HG03432 (cell line): Measurements from ENCODE around the gene OSBPL5.
"Not testable (repeated sequence)": the region's sequence is repeated elsewhere in the genome, so short reads cannot be mapped to it uniquely, and the experiment has no call there.

Experiments used
- ATAC-seq: cut with Tn5 transposase; IDR thresholded peaks from one replicate; pipeline ENCODE4 v1.9.1; 2021; ENCODE audit warnings: mild to moderate bottlenecking, moderate library complexity; ENCODE audit not compliant: unreplicated experiment

The OSBPL5 gene

GRCh38 chr11:3183523-3183922 lies 18.4 kb upstream of the OSBPL5 start:
- no peak for ATAC-seq

- no peak for ATAC-seq
Observed at GRCh38 chr11:3182462-3182852, 17.3 kb upstream of the OSBPL5 start.

- ATAC-seq, result no peak
Observed at GRCh38 chr11:3181725-3182461, 16.8 kb upstream of the OSBPL5 start.

DNA sequence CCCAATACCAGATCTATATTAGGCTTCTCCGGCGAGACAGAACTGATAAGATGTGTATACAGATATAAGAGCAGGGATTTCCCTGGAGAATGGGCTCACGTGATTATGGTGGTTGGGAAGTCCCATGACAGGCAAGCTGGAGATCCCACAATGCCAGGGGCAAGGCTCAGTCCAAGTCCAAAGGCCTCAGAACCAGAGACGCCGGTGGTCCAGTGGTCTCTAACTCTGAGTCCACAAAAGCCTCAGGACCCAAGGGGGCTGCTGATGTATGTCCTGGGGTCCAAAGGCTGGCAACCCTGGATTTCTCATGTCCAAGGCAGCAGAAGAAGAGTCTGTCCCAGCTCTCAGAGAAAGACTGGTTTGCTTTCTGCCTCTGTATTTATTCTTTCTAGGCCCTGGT lies 15.8 kb upstream of the OSBPL5 start:
- no peak for ATAC-seq

DNA sequence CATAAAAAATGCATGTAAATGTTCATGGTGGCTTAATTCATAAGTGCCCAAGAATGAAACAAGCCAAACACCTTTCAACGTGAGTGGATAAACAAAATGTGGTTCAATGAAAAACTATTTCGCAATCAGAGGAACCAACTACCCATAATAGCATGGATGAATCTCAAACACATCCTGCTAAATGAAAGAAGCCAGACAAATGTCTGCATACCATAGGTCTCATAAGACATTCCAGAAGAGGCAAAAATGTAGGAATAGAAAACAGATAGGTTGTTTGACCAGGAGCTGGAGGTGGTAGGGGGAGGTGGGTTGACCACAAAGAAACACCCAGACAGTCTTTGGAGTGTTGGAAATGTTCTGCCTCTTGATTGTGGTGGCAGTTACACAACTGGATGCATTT lies 13.2 kb upstream of the OSBPL5 start:
- ATAC-seq, result no peak

DNA sequence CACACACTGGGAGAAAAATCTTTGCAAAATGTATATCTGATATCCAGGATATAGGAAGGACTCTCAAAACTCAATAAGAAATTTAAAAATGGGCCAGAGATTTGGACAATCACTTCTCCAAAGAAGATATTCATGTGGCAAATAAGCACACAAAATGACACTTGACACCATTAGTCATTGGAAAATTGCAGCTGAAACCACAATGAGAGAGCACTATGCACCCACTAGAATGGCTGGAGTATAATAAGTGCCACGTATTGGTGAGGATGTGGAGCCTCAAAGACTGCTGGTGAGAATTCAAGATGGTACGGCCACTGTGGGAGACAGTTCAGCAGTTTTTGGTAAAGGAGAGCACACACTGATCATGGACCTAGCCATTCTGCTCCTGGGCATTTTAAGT lies 12.8 kb upstream of the OSBPL5 start:
- no peak for ATAC-seq

DNA sequence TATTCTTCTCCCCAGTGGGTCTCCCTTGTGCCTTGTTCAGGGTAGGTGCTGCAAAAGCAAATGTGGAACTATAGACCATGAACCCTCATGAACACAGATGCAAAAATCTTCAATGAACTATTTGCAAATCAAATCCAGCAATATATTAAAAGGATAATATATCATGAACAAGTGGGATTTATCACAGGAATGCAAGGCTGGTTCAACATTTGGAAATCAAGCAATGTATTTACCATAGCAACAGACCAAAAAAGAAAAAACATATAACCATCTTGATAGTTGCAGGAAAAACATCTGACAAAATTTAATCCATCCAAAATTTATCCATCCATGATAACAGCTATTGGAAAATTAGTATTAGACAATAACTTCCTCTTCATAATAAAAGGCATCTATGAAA lies 11.4 kb upstream of the OSBPL5 start:
- no peak for ATAC-seq

DNA sequence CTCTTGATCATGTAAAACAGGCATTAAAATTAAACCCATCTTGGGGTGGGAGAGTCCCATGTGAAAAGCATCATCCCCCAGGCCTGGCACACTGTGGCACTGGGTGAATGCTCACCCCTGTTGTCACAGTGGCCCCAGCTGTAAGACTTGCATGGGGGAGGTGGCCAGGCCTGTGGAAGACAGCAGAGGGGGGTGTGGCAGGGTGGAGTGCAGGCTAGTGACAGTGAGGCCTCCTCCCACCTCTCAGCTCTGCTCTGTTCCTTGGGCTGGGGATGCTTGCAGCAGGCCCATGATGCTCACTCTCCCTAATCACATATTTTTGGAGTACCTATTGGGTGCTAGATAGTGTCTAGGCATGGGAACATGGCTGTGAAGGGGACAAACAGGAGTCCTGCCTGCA lies 10.1 kb upstream of the OSBPL5 start:
- ATAC-seq, result no peak

DNA sequence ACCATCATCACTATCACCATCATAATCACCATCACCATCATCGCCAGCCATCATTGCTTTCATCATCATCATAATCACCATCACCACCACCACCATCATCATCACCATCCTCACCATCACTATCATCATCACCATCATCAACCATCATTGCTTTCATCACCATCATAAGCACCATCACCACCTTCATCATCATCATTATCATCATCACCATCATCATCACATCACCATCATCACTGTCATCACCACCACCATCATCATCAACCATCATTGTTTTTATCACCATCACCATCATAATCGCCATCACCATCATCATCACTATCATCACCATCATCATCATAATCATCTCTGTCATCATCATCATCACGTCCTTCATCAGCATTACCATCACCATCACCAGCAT lies 9.3 kb upstream of the OSBPL5 start:
- ATAC-seq, result no peak

DNA sequence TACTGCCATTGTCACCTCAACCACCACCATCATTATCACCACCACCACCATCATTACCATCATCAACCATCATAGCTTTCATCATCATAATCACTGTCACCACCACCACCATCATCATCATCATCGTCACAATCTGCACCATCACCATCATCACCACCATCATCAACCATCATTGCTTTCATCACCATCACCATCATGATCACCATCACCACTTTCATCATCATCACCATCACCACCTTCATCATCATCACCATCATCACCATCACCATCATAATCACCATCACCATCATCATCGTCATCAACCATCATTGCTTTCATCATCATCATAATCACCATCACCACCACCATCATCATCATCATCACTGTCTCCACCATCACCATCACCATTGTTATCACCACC lies 8.7 kb upstream of the OSBPL5 start:
- no peak for ATAC-seq

DNA sequence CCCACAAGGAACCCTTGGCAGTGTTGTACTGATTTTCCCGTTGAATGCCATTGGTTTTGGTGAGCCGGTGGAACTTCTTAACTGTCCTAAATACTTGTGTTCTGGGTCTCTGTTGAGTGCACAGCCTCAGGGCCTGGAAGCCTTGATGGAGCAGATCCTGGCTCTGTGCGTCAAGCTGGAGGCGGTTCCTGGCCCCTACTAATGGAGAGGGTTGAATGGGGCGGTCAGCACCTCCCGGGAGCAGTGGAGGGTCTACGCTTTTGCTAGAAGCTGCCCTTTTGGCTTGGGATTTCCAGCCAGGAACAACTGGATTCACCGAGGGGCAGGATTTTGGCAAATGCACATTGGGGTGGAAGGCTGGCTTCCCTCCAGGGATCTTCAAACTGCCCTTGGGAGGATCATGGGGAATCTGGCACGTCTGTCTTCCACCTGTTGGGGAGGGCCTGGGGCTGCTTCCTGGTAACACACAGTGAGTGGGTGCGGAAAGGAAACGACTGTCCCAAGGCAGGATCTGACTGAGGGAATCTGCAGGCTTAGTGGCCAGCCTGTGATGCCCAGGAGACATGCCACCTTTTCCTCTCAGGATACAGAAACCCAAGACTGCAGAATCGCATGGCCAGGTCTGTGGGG lies 6.9 kb upstream of the OSBPL5 start:
- no peak for ATAC-seq

DNA sequence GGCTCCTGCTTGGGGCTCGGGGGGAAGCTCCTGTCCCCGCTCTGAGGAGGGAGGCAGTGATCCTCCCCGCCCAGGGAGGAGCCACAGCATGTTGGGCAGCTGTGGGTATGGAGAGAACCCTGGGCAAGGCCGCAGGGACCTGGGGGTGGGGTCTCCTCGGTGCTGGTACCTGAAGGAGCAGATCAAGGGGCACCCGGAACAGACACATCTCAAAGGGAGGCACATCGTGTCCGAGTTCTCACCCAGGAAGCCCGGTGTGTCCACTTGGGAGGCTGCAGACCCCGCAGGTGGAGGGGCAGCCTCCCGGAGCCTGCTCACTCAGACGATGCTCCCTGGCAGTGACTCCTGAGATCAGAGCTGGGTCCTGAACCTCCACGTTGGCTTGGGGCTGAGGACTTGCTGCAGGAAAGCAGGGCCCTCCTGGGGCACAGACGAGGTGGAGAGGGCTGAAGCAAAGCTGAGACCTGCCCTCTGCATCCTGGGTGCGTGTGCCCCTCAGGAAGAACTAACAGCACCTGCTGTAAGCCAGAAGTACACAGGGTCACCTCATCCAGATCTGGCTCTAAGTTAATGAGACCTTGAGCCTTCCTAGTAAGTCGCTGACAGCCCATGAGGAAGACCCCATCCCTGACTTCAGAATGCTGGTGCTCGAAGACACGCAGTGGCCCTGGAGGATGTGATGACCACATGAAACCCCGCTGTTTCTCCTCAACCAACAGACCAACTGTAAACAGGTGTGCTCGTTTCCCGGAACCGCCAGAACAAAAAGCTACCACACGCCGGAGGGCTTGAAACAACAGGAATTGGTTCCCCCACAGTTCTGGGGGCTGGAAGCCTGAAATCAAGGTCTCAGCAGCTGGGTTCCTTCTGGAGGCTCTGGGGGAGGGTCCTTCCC lies 5.9 kb upstream of the OSBPL5 start:
- ATAC-seq, result no peak

GRCh38 chr11:3170044-3170755 lies 5.1 kb upstream of the OSBPL5 start:
- no peak for ATAC-seq

DNA sequence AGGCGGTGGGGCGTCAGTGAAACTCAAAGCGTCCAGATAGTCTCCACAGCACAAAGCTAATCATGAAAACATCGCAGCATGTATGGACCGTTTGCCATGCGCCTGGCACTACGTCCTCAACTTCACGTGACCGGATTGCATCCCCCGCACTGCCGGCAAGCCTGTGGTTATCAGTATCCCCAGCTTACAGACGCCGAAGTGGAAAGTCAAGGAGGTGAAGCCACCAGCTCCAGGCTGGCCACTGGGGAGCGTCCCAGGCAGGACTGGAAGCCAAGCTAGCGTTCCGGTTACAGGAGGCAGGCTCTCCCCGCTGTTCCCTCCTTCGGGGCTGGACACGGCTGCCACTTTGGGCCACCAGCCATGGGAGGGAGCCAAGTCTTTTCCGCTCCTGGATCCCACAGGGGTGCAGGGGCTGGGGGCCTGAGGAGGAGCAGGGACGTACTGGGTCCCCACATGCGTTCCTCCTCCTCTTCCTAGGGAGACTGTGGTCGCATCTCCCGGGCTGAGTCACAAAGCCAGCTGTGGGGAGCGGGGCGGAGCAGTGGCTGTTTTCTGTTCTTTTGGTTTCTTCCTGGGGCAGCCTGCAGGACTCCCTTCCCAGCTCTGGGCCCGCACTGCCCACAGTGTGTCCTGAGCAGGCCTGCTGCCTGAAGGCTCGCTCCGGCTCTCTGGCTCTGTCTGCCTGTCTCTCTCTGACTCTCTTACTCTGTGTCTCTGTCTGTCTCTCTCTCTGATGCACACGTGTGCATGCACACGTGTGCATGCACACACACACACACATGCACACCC lies 4.3 kb upstream of the OSBPL5 start:
- no peak for ATAC-seq

DNA sequence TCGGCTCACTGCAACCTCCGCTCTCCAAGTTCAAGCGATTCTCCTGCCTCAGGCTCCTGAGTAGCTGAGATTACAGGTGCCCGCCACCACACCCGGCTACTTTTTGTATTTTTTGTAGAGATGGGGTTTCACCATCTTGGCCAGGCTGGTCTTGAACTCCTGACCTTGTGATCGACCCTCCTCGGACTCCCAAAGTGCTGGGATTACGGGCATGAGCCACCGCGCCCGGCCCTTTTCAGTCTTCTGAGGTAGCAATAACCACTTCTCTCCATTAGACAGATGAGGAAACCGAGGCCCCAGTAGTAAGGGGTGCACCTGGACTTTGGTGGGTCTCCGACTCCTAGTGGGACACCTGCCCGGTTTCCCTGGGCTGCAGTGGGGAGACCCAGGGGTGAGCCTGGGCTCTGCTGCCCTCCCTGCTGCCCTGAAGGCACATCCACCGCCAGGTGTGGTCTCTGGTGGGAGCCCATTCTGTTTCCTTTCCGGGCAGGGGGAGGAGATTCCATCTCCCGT lies 3.7 kb upstream of the OSBPL5 start:
- ATAC-seq, result not testable (repeated sequence)

DNA sequence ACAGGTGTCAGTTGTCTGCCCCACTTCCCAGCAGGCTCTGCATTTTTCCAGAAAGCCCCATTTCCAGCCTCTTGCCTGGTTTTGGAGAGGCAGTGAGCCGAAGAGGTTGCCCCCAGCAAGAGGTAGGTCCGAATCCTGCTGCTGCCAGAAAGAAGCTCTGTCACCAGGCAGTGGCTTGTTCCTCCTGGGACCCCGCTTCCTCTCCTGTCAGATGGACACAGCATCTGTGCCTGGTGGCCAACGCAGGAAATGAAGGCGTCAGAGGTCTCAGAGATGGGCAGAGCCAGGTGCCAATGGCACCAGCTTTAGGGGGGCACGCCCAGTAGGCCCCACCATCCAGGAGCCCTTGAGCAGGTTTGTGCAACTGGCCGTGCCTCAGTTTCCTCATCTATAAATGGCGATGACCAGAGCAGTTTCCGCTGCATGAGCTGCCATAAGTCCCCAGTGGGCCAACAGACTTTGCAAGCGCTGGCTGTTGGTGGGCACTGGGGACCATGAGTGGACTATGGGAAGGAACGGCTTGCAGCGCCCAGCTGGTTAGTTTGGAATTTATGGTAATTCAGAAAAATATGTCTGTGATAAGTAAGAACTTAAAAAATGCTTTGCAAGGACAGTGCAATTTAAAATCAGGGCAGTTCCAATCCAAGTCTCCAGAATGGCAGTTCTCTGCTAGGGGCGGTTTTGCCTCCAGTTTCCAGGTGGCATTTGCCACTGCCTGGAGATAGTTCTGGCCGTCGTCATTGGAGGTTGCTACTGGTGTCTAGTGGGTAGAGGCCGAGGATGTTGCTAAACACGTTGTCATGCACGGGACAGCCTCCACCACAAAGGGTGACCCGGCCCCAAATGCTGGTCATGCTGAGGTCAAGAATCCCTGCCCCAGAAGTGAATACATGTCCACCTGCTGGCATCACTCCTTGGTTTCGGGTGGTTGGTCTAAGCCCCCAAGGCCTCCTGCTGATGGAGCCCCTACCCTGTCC lies 2.3 kb upstream of the OSBPL5 start:
- no peak for ATAC-seq

- ATAC-seq, result no peak
Observed at GRCh38 chr11:3166268-3167142, 1.4 kb upstream of the OSBPL5 start.

DNA sequence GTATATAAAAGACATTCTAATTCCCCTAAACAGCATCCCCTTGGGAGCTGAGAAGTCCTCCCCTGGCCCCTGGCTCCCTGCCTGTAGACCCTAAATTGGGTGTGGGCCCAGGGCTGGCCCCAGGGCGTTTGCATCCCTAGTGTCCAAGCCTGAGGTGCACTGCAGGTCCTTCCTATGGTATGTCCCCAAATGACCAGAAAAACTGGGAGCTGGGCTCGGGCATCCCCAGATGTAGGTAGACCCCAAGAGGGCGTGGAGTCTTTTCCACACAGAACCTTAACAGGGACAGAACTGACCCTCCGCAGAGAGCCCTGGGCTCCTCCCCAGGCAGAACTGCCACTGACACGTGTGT lies 782 bp upstream of the OSBPL5 start:
- no peak for ATAC-seq
